ENCODE results near the gene DEDD2.

Gene DEDD2

GRCh38 chr19:42251572-42252358 is 34.3 kb upstream of the DEDD2 start:
- peak overlapping the region; percentile 88 for H3K27ac Mint-ChIP-seq
- intact Hi-C loops (cut with micrococcal nuclease) = no loop called here

GRCh38 chr19:42250666-42251531 is 33.4 kb upstream of the DEDD2 start:
- Mint-ChIP-seq H3K27ac (peak overlapping the region; percentile 51), H3K27me3 (no peaks in the 10 kb centered on the region), H3K4me3 (peak overlapping the region; percentile 35), H3K4me1 (ENCODE audit: low read depth) (peaks cover 62% of the 10 kb centered on the region), H3K9me3 (no peaks in the 10 kb centered on the region), H3K36me3 (ENCODE audit: low read depth) (peaks cover 55% of the 10 kb centered on the region)
- intact Hi-C loops (cut with micrococcal nuclease) = no loop called here

More at GRCh38 chr19:42251572-42252358, 34.3 kb upstream of the DEDD2 start:
- H3K9me3 Mint-ChIP-seq = no peaks in the 10 kb centered on the region
- H3K36me3 Mint-ChIP-seq (ENCODE audit: low read depth) = peaks cover 52% of the 10 kb centered on the region
- peak overlapping the region; percentile 14 for H3K4me3 Mint-ChIP-seq
- peaks cover 6% of the 10 kb centered on the region for H3K27me3 Mint-ChIP-seq
- H3K4me1 Mint-ChIP-seq (ENCODE audit: low read depth) = peaks cover 63% of the 10 kb centered on the region

GRCh38 chr19:42250183-42250665 is 32.7 kb upstream of the DEDD2 start:
- Mint-ChIP-seq H3K27me3 (no peaks in the 10 kb centered on the region), H3K36me3 (ENCODE audit: low read depth) (peaks cover 55% of the 10 kb centered on the region), H3K4me3 (peak overlapping the region; percentile 7), H3K27ac (no peak overlapping the region), H3K9me3 (no peaks in the 10 kb centered on the region), H3K4me1 (ENCODE audit: low read depth) (peaks cover 64% of the 10 kb centered on the region)
- intact Hi-C loops (cut with micrococcal nuclease) = no loop called here

GRCh38 chr19:42249769-42250168 is 32.3 kb upstream of the DEDD2 start:
- Mint-ChIP-seq H3K9me3 (no peaks in the 10 kb centered on the region), H3K27me3 (no peaks in the 10 kb centered on the region), H3K27ac (no peak overlapping the region), H3K4me1 (ENCODE audit: low read depth) (peaks cover 69% of the 10 kb centered on the region), H3K4me3 (no peak overlapping the region), H3K36me3 (ENCODE audit: low read depth) (peaks cover 54% of the 10 kb centered on the region)
- intact Hi-C loops (cut with micrococcal nuclease) = no loop called here

GRCh38 chr19:42249149-42249750 is 31.8 kb upstream of the DEDD2 start:
- intact Hi-C loops (cut with micrococcal nuclease) = no loop called here
- Mint-ChIP-seq H3K36me3 (ENCODE audit: low read depth) (peaks cover 51% of the 10 kb centered on the region), H3K4me1 (ENCODE audit: low read depth) (peaks cover 70% of the 10 kb centered on the region), H3K4me3 (no peak overlapping the region), H3K9me3 (no peaks in the 10 kb centered on the region), H3K27me3 (no peaks in the 10 kb centered on the region), H3K27ac (no peak overlapping the region)

GRCh38 chr19:42248270-42249148 is 31.0 kb upstream of the DEDD2 start:
- intact Hi-C loops (cut with micrococcal nuclease) = no loop called here
- H3K36me3 Mint-ChIP-seq (ENCODE audit: low read depth) = peaks cover 52% of the 10 kb centered on the region
- no peak overlapping the region for H3K4me3 Mint-ChIP-seq
- no peak overlapping the region for H3K27ac Mint-ChIP-seq
- H3K9me3 Mint-ChIP-seq = no peaks in the 10 kb centered on the region
- H3K27me3 Mint-ChIP-seq = no peaks in the 10 kb centered on the region
- H3K4me1 Mint-ChIP-seq (ENCODE audit: low read depth) = peaks cover 70% of the 10 kb centered on the region

GRCh38 chr19:42247640-42248199 is 30.2 kb upstream of the DEDD2 start:
- H3K27ac Mint-ChIP-seq = no peak overlapping the region
- H3K36me3 Mint-ChIP-seq (ENCODE audit: low read depth) = peaks cover 49% of the 10 kb centered on the region
- H3K27me3 Mint-ChIP-seq = no peaks in the 10 kb centered on the region
- no peak overlapping the region for H3K4me3 Mint-ChIP-seq
- intact Hi-C loops (cut with micrococcal nuclease) = no loop called here
- no peaks in the 10 kb centered on the region for H3K9me3 Mint-ChIP-seq
- H3K4me1 Mint-ChIP-seq (ENCODE audit: low read depth) = peaks cover 63% of the 10 kb centered on the region

GRCh38 chr19:42246922-42247639 is 29.6 kb upstream of the DEDD2 start:
- intact Hi-C loops (cut with micrococcal nuclease) = no loop called here
- H3K4me3 Mint-ChIP-seq = no peak overlapping the region
- H3K27ac Mint-ChIP-seq = peak overlapping the region; percentile 14
- peaks cover 57% of the 10 kb centered on the region for H3K4me1 Mint-ChIP-seq (ENCODE audit: low read depth)
- peaks cover 48% of the 10 kb centered on the region for H3K36me3 Mint-ChIP-seq (ENCODE audit: low read depth)
- no peaks in the 10 kb centered on the region for H3K27me3 Mint-ChIP-seq
- H3K9me3 Mint-ChIP-seq = no peaks in the 10 kb centered on the region

- no peaks in the 10 kb centered on the region for H3K9me3 Mint-ChIP-seq
- peak overlapping the region; percentile 14 for H3K27ac Mint-ChIP-seq
- peaks cover 48% of the 10 kb centered on the region for H3K36me3 Mint-ChIP-seq (ENCODE audit: low read depth)
- H3K27me3 Mint-ChIP-seq = no peaks in the 10 kb centered on the region
- intact Hi-C loops (cut with micrococcal nuclease) = no loop called here
- peaks cover 49% of the 10 kb centered on the region for H3K4me1 Mint-ChIP-seq (ENCODE audit: low read depth)
- no peak overlapping the region for H3K4me3 Mint-ChIP-seq
Measured at GRCh38 chr19:42246143-42246921, 28.9 kb upstream of the DEDD2 start.

- intact Hi-C loops (cut with micrococcal nuclease) = no loop called here
- Mint-ChIP-seq H3K4me3 (no peak overlapping the region), H3K27ac (peak overlapping the region; percentile 91), H3K36me3 (ENCODE audit: low read depth) (peaks cover 46% of the 10 kb centered on the region), H3K27me3 (no peaks in the 10 kb centered on the region), H3K4me1 (ENCODE audit: low read depth) (peaks cover 49% of the 10 kb centered on the region), H3K9me3 (no peaks in the 10 kb centered on the region)
Measured at GRCh38 chr19:42245231-42245630, 27.8 kb upstream of the DEDD2 start.

GRCh38 chr19:42244347-42245220 is 27.1 kb upstream of the DEDD2 start:
- no peaks in the 10 kb centered on the region for H3K9me3 Mint-ChIP-seq
- peaks cover 53% of the 10 kb centered on the region for H3K4me1 Mint-ChIP-seq (ENCODE audit: low read depth)
- H3K27ac Mint-ChIP-seq = peak overlapping the region; percentile 91
- H3K27me3 Mint-ChIP-seq = no peaks in the 10 kb centered on the region
- intact Hi-C loops (cut with micrococcal nuclease) = loop anchor here (1.0 kb wide), 1 partner anchor 24 kb away; the partner anchor contains the start of gene ZNF526
- peaks cover 46% of the 10 kb centered on the region for H3K36me3 Mint-ChIP-seq (ENCODE audit: low read depth)
- H3K4me3 Mint-ChIP-seq = peak overlapping the region; percentile 91

All from dendritic cell treated with granulocyte-macrophage colony-stimulating factor and Interleukin-4, amounts not matched to agents 40 ng/mL and 50 ng/mL, for 4 days (primary cell).